GM19397 (cell line): ENCODE measurements around the gene ACSS1.
"Not testable (repeated sequence)": the region's sequence is repeated elsewhere in the genome, so short reads cannot be mapped to it uniquely, and the experiment has no call there.

Experiments used
- ATAC-seq: cut with Tn5 transposase; IDR thresholded peaks from one replicate; pipeline ENCODE4 v1.9.1; 2021; ENCODE audit warnings: mild to moderate bottlenecking, moderate library complexity; ENCODE audit not compliant: unreplicated experiment

ACSS1 gene

DNA sequence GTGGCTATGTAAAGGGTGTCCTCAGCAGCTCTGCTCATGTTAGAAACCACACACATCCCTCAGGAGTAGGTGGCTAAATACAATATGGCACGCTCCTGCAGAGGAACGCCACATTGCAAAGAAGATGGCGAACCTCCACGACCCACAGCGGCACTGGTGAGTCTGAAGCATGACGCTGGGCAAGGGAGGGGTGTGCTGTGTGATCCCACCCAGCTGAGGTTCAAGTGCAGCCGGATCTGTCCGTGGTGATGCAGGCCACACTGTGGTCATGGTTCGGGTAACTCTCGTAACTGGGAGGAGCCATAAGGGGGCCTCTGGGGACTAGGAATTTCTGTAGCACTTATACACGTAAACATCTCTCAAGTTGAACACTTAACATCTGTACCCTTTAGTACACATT is 42.0 kb downstream of the ACSS1 start:
- ATAC-seq: no peak

DNA sequence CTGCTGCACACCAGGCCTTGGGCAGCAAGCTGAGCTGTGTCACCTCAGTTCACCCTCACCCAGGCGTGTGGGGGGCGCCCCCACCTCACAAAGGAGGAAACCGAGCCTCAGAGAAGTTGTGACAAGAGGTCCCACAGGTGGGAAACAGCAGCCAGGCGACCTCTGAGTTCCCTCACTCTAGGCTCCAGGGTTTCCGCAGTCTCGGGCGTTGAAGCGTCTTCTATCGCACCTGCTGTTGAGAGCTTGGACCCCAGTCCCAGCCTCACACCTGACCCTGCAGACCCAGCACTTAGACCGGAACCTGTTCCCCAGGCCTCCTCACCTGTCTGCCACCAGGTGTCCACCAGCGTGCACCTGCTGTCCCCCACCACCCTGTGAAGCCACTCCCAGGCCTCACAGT is 43.1 kb downstream of the ACSS1 start:
- ATAC-seq: no peak

DNA sequence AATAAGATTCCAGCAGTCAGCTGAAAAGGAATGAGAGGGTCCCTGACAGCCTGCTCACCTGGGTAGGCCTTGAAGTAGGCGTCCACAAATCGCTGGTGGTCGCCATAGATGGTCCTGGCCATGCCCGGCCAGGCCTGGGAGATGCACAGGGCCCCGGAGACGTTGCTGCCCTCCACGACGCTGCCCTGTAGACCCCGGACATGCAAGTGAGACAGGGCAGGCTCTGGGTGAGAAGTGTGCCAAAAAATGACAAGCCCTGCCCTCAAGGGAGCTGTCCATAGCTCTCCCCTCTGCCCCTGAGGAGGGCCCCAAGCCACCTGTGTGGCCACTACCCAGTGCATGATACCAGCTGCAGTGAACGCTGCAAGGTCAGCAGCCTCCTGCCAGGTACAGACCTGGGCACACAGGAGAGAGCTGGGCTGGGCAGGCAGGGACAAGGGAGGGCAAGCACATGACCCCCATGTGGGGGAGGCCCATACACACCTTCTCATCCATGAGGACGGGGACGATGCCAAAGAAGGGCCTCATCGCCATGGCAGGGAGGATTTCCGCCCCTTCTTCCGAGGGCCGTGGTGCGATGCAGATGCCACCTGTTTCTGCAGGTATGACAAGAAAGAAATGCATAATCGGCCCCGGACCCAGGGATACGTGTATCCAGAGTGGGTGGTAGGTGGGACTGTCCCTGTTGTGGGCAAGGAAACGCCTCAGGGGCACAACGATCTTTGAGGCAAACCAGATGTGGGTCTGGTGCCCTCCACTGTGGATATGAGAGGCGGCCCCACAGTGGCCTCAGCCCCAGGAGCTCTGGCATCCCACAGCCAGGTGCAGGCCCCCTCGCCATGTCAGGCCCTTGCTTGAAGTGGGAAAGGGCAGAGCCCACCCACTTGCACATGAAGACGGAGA is 44.2 kb downstream of the ACSS1 start:
- ATAC-seq: no peak

DNA sequence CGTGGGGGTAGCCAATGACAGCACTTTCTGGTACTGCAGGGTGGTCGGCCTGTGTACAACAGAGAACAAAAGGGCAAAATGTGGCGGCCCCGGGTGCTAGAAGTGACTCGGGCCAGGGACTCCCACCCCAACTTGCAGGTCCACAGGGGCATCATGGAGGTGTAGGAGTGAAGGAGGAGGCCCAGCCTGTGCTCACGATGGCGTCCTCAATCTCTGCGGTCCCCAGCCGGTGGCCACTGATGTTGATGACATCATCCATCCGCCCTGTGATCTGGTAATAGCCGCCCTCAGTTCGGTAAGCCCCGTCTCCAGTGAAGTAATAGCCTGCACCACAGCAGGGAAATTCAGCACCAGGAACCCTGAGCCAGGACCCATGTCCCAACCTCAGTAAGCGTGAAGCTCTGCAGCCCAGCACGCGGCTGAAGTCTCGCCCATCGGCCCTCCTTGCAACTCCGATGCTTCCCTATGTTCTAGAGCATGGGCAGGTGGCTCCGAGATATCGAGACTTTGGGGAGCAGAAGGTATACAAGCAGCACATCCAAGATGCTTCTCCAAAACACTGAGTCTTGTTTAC is 45.2 kb downstream of the ACSS1 start:
- no peak for ATAC-seq

- no peak for ATAC-seq
Measured at GRCh38 chr20:25011831-25012241, 46.1 kb downstream of the ACSS1 start.

- no peak for ATAC-seq
Measured at GRCh38 chr20:25011261-25011660, 46.7 kb downstream of the ACSS1 start.

- ATAC-seq: no peak
Measured at GRCh38 chr20:25009218-25010145, 48.5 kb downstream of the ACSS1 start.

DNA sequence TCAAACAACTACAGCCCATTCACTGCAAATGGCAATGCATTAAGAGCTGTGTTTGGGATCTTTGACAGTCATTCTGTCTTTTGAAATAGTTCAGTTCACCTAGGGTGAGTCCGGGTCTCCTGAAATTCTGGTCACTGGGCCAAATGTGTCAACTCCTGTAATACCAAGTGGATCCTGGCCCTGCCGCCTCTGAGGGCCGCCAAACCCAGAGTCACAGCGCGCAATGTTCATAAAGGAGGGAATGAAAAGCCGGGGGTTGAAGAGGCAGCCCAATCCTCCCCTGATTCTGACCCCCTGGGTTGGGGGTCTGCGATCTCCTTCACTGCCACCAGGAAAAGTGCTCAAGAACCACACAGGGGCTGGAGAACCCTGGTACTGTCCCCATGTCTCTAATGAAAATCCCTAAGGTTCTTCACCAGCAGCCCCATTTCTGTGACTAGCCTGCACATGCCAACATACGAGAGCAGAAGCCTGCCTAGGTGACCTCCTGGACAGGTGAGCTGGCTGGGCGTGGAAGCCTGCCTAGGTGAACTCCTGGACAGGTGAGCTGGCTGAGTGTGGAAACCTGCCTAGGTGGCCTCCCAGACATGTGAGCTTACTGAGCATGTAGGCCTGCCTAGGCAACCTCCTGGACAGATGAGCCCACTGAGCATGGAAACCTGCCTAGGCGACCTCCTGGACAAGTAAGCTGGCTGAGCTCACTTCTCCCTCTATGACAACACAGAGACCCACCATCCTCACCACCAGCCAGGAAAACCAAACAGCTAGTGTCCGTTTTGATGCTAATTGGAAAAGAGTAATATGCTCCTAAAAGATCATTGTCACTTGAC is 49.3 kb downstream of the ACSS1 start:
- ATAC-seq: no peak

- no peak for ATAC-seq
Measured at GRCh38 chr20:25007491-25008305, 50.2 kb downstream of the ACSS1 start.

DNA sequence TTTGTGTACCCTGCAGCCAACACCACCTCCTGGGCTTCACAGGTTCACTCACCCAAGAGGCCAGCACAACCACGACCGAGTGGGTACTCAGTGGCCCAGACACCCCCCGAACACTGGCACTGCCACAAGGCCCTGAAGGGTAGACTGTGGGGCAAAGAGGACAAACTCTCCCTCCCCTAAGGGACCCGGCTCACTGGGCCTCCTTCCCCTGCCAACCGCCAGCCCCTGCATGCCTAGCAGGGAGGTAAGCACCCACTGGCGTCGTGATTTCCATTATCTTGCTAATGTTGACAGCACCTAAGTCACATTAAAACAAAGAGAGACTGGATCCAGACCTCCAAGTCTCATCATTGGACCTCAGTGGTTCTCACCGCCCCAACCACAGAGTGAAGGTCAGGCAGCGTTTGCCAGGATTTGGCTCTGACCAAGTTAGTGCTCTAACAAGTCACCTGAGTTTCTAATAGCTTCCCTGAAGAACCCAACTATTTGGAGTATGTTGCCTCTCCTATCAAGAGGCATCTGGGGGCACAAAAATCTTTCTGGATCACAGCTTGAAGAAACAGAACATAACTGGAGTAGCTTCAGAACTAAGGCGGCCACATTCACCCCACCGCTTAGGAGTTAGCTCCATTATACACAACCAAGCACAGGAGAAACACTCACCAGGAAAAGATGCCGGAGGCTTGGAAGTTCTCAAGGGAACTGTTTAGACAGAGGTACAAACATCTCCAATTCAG is 51.3 kb downstream of the ACSS1 start:
- no peak for ATAC-seq

GRCh38 chr20:25005661-25006060 is 52.3 kb downstream of the ACSS1 start:
- no peak for ATAC-seq

- ATAC-seq: no peak
Measured at GRCh38 chr20:25005220-25005619, 52.7 kb downstream of the ACSS1 start.

DNA sequence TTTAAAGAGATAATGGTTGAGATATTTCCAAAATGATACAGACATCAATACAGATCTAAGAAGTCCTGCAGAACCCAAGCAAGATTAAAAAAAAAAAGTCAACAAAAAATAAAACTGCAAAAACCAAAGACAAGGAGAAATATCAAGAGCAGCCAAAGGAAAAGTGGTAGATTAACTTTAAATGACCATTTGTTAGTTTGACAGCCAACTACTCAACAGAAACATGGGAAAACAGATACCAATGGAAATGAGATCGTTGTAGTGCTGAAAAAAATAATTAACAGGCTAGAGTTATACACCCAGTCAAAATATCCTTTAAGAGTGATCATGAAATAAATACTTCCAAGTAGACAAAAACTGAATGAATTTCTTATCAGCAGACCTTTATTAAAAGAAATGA is 54.9 kb downstream of the ACSS1 start:
- ATAC-seq: no peak

DNA sequence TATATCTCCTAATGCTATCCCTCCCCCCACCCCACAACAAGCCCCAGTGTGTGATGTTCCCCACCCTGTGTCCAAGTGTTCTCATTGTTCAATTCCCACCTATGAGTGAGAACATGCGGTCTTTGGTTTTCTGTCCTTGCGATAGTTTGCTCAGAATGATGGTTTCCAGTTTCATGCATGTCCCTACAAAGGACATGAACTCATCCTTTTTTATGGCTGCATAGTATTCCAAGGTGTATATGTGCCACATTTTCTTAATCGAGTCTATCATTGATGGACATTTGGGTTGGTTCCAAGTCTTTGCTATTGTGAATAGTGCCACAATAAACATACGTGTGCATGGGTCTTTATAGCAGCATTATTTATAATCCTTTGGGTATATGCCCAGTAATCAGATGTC is 56.6 kb downstream of the ACSS1 start:
- ATAC-seq: not testable (repeated sequence)

- no peak for ATAC-seq
Measured at GRCh38 chr20:25000268-25000801, 57.6 kb downstream of the ACSS1 start.

DNA sequence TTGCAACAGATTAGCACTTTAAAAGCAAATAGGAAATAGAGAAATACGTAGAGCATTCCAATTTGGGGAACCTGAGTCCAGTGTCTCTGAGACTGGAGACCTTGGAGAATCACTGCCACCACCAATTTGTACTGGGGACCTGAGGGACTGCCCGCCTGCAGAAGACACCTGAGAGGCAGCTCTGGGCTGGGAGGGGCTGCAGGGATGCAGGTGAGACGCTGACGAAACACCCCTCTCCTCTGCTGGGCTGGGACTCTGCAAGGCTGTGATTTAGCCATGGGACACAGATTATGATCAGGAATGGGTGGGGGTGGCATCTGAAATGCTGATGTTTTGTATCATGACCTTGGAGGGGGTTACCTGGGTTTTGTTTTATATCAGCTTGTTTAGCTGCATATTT is 58.4 kb downstream of the ACSS1 start:
- ATAC-seq: no peak

- no peak for ATAC-seq
Measured at GRCh38 chr20:24998631-24999445, 59.1 kb downstream of the ACSS1 start.

DNA sequence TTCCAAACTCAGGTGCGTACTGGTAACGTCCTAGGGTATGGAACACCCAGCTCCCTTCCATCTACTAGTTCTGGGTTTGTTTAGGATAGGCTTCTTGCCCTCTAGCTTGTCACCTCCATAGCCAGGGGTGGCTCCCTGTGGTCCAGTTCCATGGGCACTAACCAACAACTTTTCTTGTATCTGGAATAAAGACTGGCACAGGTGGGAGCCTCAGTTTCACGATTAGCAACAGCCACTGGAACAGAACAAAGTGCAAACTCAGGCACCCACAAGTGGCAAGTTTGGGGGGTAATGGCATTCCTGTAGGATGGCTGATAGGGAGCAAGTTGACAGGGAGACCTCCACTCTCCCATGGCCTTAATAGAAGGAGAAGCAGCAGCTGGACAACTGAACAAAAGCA is 59.8 kb downstream of the ACSS1 start:
- no peak for ATAC-seq
